ENCODE results near the gene GEMIN5.

GEMIN5 gene

DNA sequence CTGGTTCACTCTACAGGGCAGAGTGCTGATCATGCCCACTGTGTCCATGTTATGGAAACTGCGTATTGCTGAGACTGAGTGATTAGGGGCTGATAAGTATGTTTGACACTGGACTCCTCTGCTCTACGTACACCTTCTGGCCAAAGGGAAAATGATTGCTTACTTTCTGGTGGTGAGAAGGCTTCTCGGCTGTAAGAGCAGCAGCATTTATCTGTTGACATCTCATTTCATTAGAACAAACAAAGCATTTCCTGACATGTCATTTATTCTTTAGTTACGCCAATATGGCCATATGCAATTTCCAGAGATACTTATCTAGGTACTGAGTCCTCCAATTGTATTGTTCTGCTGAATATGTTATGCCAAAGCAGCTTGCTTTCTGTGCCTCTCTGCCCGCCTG is 93.2 kb downstream of the GEMIN5 start:
- DNase-seq = no peak

DNA sequence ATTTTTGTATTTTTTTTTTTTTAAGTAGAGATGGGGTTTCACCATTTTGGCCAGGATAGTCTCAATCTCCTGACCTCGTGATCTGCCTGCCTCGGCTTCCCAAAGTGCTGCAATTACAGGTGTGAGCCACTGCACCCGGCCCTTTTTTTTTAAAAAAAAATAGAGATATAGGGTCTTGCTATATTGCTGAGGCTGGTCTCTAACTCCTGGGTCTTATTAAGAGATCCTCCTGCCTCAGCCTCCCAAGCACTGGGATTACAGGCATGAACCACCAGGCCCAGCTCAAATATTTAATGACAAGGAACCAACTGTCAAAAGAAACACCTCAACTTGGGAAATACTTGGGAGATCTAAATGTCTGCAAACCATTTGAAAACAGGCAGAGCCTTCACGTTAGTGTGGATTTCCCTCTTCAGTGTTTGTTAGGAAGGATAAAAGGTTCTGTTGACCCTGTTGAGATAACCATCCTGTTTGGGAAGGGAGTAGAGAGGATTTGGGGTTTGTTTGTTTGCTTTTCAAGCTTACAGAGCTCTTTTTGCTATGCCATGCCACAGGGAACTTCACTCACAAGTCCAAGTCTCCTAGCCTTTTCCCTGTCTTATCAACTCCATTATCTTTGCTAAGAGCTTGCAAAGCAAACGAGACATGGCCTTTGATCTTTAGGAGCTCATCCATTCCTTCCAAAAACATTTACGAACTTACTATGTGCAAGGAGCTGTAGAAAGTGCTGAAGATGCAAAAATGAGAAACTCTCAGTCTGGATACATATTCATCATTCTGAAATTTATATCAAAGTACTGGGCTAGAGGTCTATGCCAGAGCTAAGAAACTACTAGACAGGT is 95.1 kb downstream of the GEMIN5 start:
- DNase-seq = no peak

DNA sequence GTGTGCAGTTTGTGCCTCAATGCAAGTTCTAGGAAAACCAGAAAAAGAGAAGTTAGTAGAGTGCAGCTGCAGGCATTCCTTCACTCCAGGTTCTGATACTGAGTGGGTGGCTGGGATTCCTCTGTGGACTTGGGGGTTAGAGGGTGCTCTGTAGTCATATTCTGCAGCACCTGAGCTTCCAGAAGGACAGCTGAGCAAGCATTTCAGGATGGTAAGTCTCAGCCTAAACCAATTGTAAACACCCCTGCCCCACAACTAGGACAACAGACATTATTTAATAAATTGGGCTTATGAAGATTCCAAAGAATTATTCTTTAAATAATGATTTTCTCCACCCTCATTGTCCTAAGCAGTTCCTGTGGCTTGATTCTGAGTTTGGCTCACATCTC is 96.7 kb downstream of the GEMIN5 start:
- DNase-seq = no peak

DNA sequence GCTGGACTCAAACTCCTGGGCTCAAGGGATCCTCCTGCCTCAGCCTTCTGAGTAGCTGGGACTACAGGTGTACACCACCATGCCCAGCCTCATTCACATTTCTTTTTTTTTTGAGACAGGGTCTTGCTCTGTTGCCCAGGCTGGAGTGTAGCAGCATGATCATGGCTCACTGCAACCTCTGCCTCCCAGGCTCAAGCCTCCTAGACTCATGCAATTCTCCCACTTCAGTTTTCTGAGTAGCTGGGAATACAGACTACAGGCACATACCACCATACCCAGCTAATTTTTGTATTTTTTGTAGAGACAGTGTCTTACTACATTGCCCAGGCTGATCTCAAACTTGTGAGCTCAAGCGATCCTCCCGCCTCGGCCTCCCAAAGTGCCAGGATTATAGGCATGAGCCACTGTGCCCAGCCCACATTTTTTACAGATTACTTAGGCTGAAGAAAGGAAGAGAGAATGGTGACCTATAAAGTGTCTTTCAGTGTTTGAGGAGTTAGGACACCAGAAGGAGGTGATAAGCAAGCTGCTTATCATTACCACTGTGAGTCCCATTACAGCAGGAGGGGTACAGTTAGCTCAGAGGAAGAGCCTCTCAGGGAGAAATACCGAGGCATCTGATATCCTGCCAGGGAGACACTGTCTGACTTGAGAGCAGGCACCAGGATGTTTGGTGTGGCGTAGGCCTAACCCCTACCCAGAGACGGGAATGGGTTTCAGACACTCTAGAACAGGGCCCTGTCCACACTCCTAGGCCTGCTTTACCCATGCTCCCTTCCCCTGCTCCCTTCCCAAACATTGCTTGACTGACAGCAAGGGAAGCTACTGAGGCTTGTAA is 97.4 kb downstream of the GEMIN5 start:
- DNase-seq = no peak

Data from activated CD4-positive, alpha-beta T cell treated with anti-CD3 and anti-CD28 coated beads for 1 hour (primary cell).